ENCODE data around the gene EIF3J.

GRCh38 chr15:44535523-44536301, 1.2 kb upstream of the EIF3J start:
- TF ChIP-seq MYBL2 (CRISPR knock-in tag; IDR thresholded peaks at IDR 0.05), result no peak
- TF ChIP-seq, protein P1, sequence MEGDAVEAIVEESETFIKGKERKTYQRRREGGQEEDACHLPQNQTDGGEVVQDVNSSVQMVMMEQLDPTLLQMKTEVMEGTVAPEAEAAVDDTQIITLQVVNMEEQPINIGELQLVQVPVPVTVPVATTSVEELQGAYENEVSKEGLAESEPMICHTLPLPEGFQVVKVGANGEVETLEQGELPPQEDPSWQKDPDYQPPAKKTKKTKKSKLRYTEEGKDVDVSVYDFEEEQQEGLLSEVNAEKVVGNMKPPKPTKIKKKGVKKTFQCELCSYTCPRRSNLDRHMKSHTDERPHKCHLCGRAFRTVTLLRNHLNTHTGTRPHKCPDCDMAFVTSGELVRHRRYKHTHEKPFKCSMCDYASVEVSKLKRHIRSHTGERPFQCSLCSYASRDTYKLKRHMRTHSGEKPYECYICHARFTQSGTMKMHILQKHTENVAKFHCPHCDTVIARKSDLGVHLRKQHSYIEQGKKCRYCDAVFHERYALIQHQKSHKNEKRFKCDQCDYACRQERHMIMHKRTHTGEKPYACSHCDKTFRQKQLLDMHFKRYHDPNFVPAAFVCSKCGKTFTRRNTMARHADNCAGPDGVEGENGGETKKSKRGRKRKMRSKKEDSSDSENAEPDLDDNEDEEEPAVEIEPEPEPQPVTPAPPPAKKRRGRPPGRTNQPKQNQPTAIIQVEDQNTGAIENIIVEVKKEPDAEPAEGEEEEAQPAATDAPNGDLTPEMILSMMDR (IDR thresholded peaks at IDR 0.05), result no peak
- no peak for TF ChIP-seq ZNF263 (CRISPR knock-in tag; IDR thresholded peaks at IDR 0.05; ENCODE audit: low read depth)
- no peak for TF ChIP-seq RELA (CRISPR knock-in tag; IDR thresholded peaks at IDR 0.05; ENCODE audit: borderline replicate concordance)
- TF ChIP-seq SP1 (CRISPR knock-in tag; conservative IDR thresholded peaks at IDR 0.05), result no peak

Measured in WTC11 (cell line).